Right lung (tissue), 10 donors: Measurements from ENCODE around the gene TBRG1. TPM values are rescaled to one million over a fixed set of nuclear protein-coding genes. Genes with fewer than 3 reads are reported as not detected.
"Not testable (repeated sequence)": the region's sequence is repeated elsewhere in the genome, so short reads cannot be mapped to it uniquely, and the experiment has no call there.

Source experiments
- DNase-seq, 2 donors: peaks; one replicate each; pipeline ENCODE4 v3.0.0-alpha.2; 2013
- long read RNA-seq, 8 donors: transcript quantifications; one replicate each; lab custom pipeline, GENCODE V29; 2026
- polyA plus RNA-seq, 5 donors: library from polyadenylated mRNA; unstranded; fragments of 120-200 nt; gene quantifications; one replicate each; pipeline versions ENCODE4 v1.2.1 to v1.2.3, GENCODE V29; 2013; ENCODE audit warnings: inconsistent platforms in 1 of 5, low replicate concordance in 1 of 5; ENCODE audit not compliant: insufficient read length in 5 of 5, insufficient read depth in 1 of 5

TBRG1 gene
- 10 to 100 TPM; 34.8 to 38.9 (median 38.3) TPM for polyA plus RNA-seq
- long read RNA-seq, donor 1, full-length matches to known transcripts, result 7 of 13 reads
- long read RNA-seq, donor 1, partial matches to known transcripts, result 6 of 13 reads
- long read RNA-seq, donor 1, other reads (novel, unspliced or antisense), result 0 of 13 reads
- long read RNA-seq, donor 2, result 0 reads
- long read RNA-seq, donor 3, full-length matches to known transcripts, result 4 of 4 reads
- long read RNA-seq, donor 3, partial matches to known transcripts, result 0 of 4 reads
- long read RNA-seq, donor 3, other reads (novel, unspliced or antisense), result 0 of 4 reads
- long read RNA-seq, donor 4, full-length matches to known transcripts, result 5 of 5 reads
- long read RNA-seq, donor 4, partial matches to known transcripts, result 0 of 5 reads
- long read RNA-seq, donor 4, other reads (novel, unspliced or antisense), result 0 of 5 reads
- long read RNA-seq, donor 5, full-length matches to known transcripts, result 3 of 3 reads
- long read RNA-seq, donor 5, partial matches to known transcripts, result 0 of 3 reads
- long read RNA-seq, donor 5, other reads (novel, unspliced or antisense), result 0 of 3 reads
- long read RNA-seq, donor 6, full-length matches to known transcripts, result 9 of 9 reads
- long read RNA-seq, donor 6, partial matches to known transcripts, result 0 of 9 reads
- long read RNA-seq, donor 6, other reads (novel, unspliced or antisense), result 0 of 9 reads
- long read RNA-seq, donor 7, full-length matches to known transcripts, result 10 of 10 reads
- long read RNA-seq, donor 7, partial matches to known transcripts, result 0 of 10 reads
- long read RNA-seq, donor 7, other reads (novel, unspliced or antisense), result 0 of 10 reads
- long read RNA-seq, donor 8, full-length matches to known transcripts, result 3 of 3 reads
- long read RNA-seq, donor 8, partial matches to known transcripts, result 0 of 3 reads
- long read RNA-seq, donor 8, other reads (novel, unspliced or antisense), result 0 of 3 reads

- DNase-seq, result peak; percentile 92 to 94
Observed at GRCh38 chr11:124622531-124623451, at the start of gene TBRG1. TSS of gene TBRG1 (plus strand) at chr11:124622864. CDS start at chr11:124623084, 220 bp downstream.

- no peak for DNase-seq
Observed at GRCh38 chr11:124577716-124578427, 44.8 kb upstream of the TBRG1 start.

GRCh38 chr11:124578761-124579160, 43.9 kb upstream of the TBRG1 start:
- DNase-seq, result no peak

- no peak for DNase-seq
Observed at GRCh38 chr11:124581817-124582216, 40.8 kb upstream of the TBRG1 start.

- no peak for DNase-seq
Observed at GRCh38 chr11:124582565-124582964, 40.1 kb upstream of the TBRG1 start.

GRCh38 chr11:124583781-124584180, 38.9 kb upstream of the TBRG1 start:
- DNase-seq, result no peak

GRCh38 chr11:124584681-124585372, 37.8 kb upstream of the TBRG1 start:
- DNase-seq, result peak in 1 of 2 donors; percentile 19

GRCh38 chr11:124586238-124586860, 36.3 kb upstream of the TBRG1 start:
- peak; percentile 34 to 49 for DNase-seq

- DNase-seq, result no peak
Observed at GRCh38 chr11:124591430-124591829, 31.2 kb upstream of the TBRG1 start.

- DNase-seq, result no peak
Observed at GRCh38 chr11:124592627-124593026, 30.0 kb upstream of the TBRG1 start.

GRCh38 chr11:124595302-124595701, 27.4 kb upstream of the TBRG1 start:
- no peak for DNase-seq

- no peak for DNase-seq
Observed at GRCh38 chr11:124597626-124598025, 25.0 kb upstream of the TBRG1 start.

GRCh38 chr11:124600621-124601320, 21.9 kb upstream of the TBRG1 start:
- DNase-seq, result no peak

GRCh38 chr11:124602193-124602592, 20.5 kb upstream of the TBRG1 start:
- no peak for DNase-seq

GRCh38 chr11:124602723-124603122, 19.9 kb upstream of the TBRG1 start:
- DNase-seq, result not testable (repeated sequence)

- no peak for DNase-seq
Observed at GRCh38 chr11:124605719-124606118, 16.9 kb upstream of the TBRG1 start.

GRCh38 chr11:124608147-124608546, 14.5 kb upstream of the TBRG1 start:
- DNase-seq, result no peak

GRCh38 chr11:124610295-124610694, 12.4 kb upstream of the TBRG1 start:
- no peak for DNase-seq

GRCh38 chr11:124611064-124611463, 11.6 kb upstream of the TBRG1 start, which contains the start of gene PANX3:
TSS of gene PANX3 (plus strand) at chr11:124611428. CDS start at chr11:124611557, 129 bp downstream.
- DNase-seq, result no peak
